HG02759 (cell line): ENCODE results near the gene PIP5K1A.
"Not testable (repeated sequence)": the region's sequence is repeated elsewhere in the genome, so short reads cannot be mapped to it uniquely, and the experiment has no call there.

Experiments
- ATAC-seq: cut with Tn5 transposase; IDR thresholded peaks from one replicate; pipeline ENCODE4 v1.9.1; 2021; ENCODE audit warnings: mild to moderate bottlenecking, moderate library complexity; ENCODE audit not compliant: unreplicated experiment

The PIP5K1A gene

GRCh38 chr1:151198254-151199127 is at the start of gene PIP5K1A:
Gene PIP5K1A, plus strand, starts transcription at chr1:151198552. Its CDS starts 445 bp downstream, at chr1:151198997.
- peak; percentile 81 for ATAC-seq

GRCh38 chr1:151156515-151156819 is 41.9 kb upstream of the PIP5K1A start, which contains the start of gene TNFAIP8L2:
Gene TNFAIP8L2, plus strand, starts transcription at chr1:151156649. Its CDS starts 2,049 bp downstream, at chr1:151158698.
- ATAC-seq, result peak; percentile 78

- ATAC-seq, result no peak
Measured at GRCh38 chr1:151157067-151157531, 41.3 kb upstream of the PIP5K1A start.

- ATAC-seq, result no peak
Measured at GRCh38 chr1:151158326-151158725, 40.0 kb upstream of the PIP5K1A start.

- no peak for ATAC-seq
Measured at GRCh38 chr1:151158751-151159251, 39.6 kb upstream of the PIP5K1A start.

GRCh38 chr1:151159373-151159772 is 39.0 kb upstream of the PIP5K1A start:
- ATAC-seq, result no peak

- ATAC-seq, result peak; percentile 6
Measured at GRCh38 chr1:151164732-151165280, 33.5 kb upstream of the PIP5K1A start.

- peak; percentile 3 for ATAC-seq
Measured at GRCh38 chr1:151165281-151165737, 33.0 kb upstream of the PIP5K1A start.

GRCh38 chr1:151165738-151166504 is 32.4 kb upstream of the PIP5K1A start, which contains the start of the genes LYSMD1 and SCNM1:
Gene LYSMD1, minus strand, starts transcription at chr1:151165902. Its CDS starts 644 bp downstream, at chr1:151165258.
Gene SCNM1, plus strand, starts transcription at chr1:151166144. Its CDS starts 9 bp downstream, at chr1:151166153.
- peak; percentile 90 for ATAC-seq

GRCh38 chr1:151166505-151166956 is 31.8 kb upstream of the PIP5K1A start:
- ATAC-seq, result no peak

GRCh38 chr1:151167116-151167515 is 31.2 kb upstream of the PIP5K1A start:
- ATAC-seq, result no peak

GRCh38 chr1:151171190-151171589 is 27.2 kb upstream of the PIP5K1A start:
- no peak for ATAC-seq

GRCh38 chr1:151175041-151175741 is 23.2 kb upstream of the PIP5K1A start:
- no peak for ATAC-seq

- ATAC-seq, result no peak
Measured at GRCh38 chr1:151175863-151176262, 22.5 kb upstream of the PIP5K1A start, which contains the start of gene TMOD4. Gene TMOD4, minus strand, starts transcription at chr1:151175981. Its CDS starts 1,106 bp downstream, at chr1:151174875.

- ATAC-seq, result no peak
Measured at GRCh38 chr1:151176514-151177045, 21.8 kb upstream of the PIP5K1A start.

- ATAC-seq, result no peak
Measured at GRCh38 chr1:151184211-151184610, 14.1 kb upstream of the PIP5K1A start.

- no peak for ATAC-seq
Measured at GRCh38 chr1:151187205-151187604, 11.1 kb upstream of the PIP5K1A start.

- ATAC-seq, result not testable (repeated sequence)
Measured at GRCh38 chr1:151188667-151189066, 9.7 kb upstream of the PIP5K1A start.

GRCh38 chr1:151189637-151190445 is 8.5 kb upstream of the PIP5K1A start, which contains the start of gene VPS72:
Gene VPS72, minus strand, starts transcription at chr1:151190197. Its CDS starts 76 bp downstream, at chr1:151190121.
- ATAC-seq, result peak; percentile 95
